GM12878 (cell line): ENCODE measurements around the gene ZNF827. TPM values are rescaled to one million over a fixed set of nuclear protein-coding genes. Genes with fewer than 3 reads are reported as not detected.
A peak's percentile ranks its signal among the peaks of the same experiment; 100 is the strongest.

Experiments used
- ASH2L ChIP-seq: fragments of 300-600, 200-600 bp; sonication (generic); IDR thresholded peaks from 2 replicates; pipeline ENCODE4 v1.6.1; 2017; ENCODE audit warnings: low read depth, mild to moderate bottlenecking, borderline replicate concordance
- ATF3 ChIP-seq: IDR thresholded peaks from 2 replicates; pipeline ENCODE4 v1.6.1; 2011; ENCODE audit warnings: low read depth, mild to moderate bottlenecking, low read length, moderate library complexity, borderline replicate concordance; ENCODE audit errors: extremely low read depth
- ATF7 ChIP-seq: fragments of 450-650 bp; IDR thresholded peaks from 2 replicates; pipeline ENCODE4 v1.6.1; 2016; ENCODE audit warnings: low read depth, mild to moderate bottlenecking
- CBX3 ChIP-seq: fragments of 200-600 bp; sonication (generic); IDR thresholded peaks from 2 replicates; pipeline ENCODE4 v1.6.1; 2016; ENCODE audit warnings: low read depth, borderline replicate concordance
- FOS ChIP-seq: IDR thresholded peaks from 3 replicates; pipeline ENCODE4 v1.6.1; 2011; ENCODE audit warnings: borderline replicate concordance; ENCODE audit not compliant: insufficient read length; ENCODE audit errors: extremely low read depth
- GABPA ChIP-seq: IDR thresholded peaks from 2 replicates; pipeline ENCODE4 v1.6.1; 2014; ENCODE audit warnings: antibody characterized with exemption, low read depth, mild to moderate bottlenecking, inconsistent platforms
- HCFC1 ChIP-seq: fragments of 150-350 bp; IDR thresholded peaks from 2 replicates; pipeline ENCODE4 v1.6.1; 2014; ENCODE audit warnings: low read length
- IKZF2 ChIP-seq, 2 experiments: fragments of 450-650 bp; IDR thresholded peaks; 2 replicates each; pipeline ENCODE4 v1.6.1; 2017; ENCODE audit warnings: mild to moderate bottlenecking in 2 of 2, moderate library complexity in 2 of 2
- IRF5 ChIP-seq: fragments of 450-650 bp; IDR thresholded peaks from 2 replicates; pipeline ENCODE4 v1.6.1; 2017; ENCODE audit warnings: borderline replicate concordance
- MTA2 ChIP-seq: fragments of 450-650 bp; IDR thresholded peaks from 2 replicates; pipeline ENCODE4 v1.6.1; 2016; ENCODE audit warnings: low read depth, mild to moderate bottlenecking, moderate library complexity
- NR2C1 ChIP-seq: fragments of 450-650 bp; IDR thresholded peaks from 2 replicates; pipeline ENCODE4 v1.6.1; 2017; ENCODE audit warnings: antibody characterized with exemption, mild to moderate bottlenecking, moderate library complexity
- PBX3 ChIP-seq: IDR thresholded peaks from 2 replicates; pipeline ENCODE4 v1.6.1; 2011; ENCODE audit warnings: mild to moderate bottlenecking, low read depth, low read length, moderate library complexity; ENCODE audit not compliant: insufficient replicate concordance
- PKNOX1 ChIP-seq: fragments of 450-650 bp; IDR thresholded peaks from 2 replicates; pipeline ENCODE4 v1.6.1; 2016; ENCODE audit warnings: mild to moderate bottlenecking
- POLR2A ChIP-seq: IDR thresholded peaks from 2 replicates; pipeline ENCODE4 v1.6.1; 2011; ENCODE audit warnings: low read depth, mild to moderate bottlenecking, low read length
- REST ChIP-seq: IDR thresholded peaks from 2 replicates; pipeline ENCODE4 v1.6.1; 2012; ENCODE audit warnings: mild to moderate bottlenecking, low read depth, low read length
- SPI1 ChIP-seq: IDR thresholded peaks from 2 replicates; pipeline ENCODE4 v1.6.1; 2011; ENCODE audit warnings: low read depth, mild to moderate bottlenecking, low read length, moderate library complexity, borderline replicate concordance; ENCODE audit not compliant: insufficient read depth
- SRF ChIP-seq, 2 experiments: IDR thresholded peaks; 2 replicates each; pipeline ENCODE4 v1.6.1; 2011; ENCODE audit warnings: low read depth in 2 of 2, low read length in 2 of 2, mild to moderate bottlenecking in 1 of 2, moderate library complexity in 1 of 2
- TAF1 ChIP-seq: IDR thresholded peaks from 2 replicates; pipeline ENCODE4 v1.6.1; 2011; ENCODE audit warnings: mild to moderate bottlenecking, low read depth, low read length, borderline replicate concordance
- TBL1XR1 ChIP-seq: IDR thresholded peaks from 2 replicates; pipeline ENCODE4 v1.6.1; 2012; ENCODE audit warnings: low read depth, low read length, improper control_type of control experiment
- TCF12 ChIP-seq: IDR thresholded peaks from 2 replicates; pipeline ENCODE4 v1.6.1; 2011; ENCODE audit warnings: low read depth, mild to moderate bottlenecking, low read length
- USF1 ChIP-seq: IDR thresholded peaks from 2 replicates; pipeline ENCODE4 v1.6.1; 2011; ENCODE audit warnings: borderline replicate concordance, low read depth, mild to moderate bottlenecking, moderate library complexity, mixed read lengths, low read length; ENCODE audit not compliant: insufficient read depth; ENCODE audit errors: extremely low read length
- YY1 ChIP-seq: IDR thresholded peaks from 2 replicates; pipeline ENCODE4 v1.6.1; 2011; ENCODE audit warnings: low read depth, mild to moderate bottlenecking, low read length
- polyA plus RNA-seq, 11 experiments: library from polyadenylated mRNA; depleted of rRNA in 4 of 11; unstranded in 6 of 11; stranded (reverse) in 5 of 11; fragments of >200 nt; fragmentation: Nextera tagmentation in 4 of 11; fragmentation: Illumina TruSeq in 1 of 11; extraction: Ambion mirVana in 4 of 11; extraction: Trizol in 1 of 11; gene quantifications; 1 replicate in 1 of 11; 2 replicates in 10 of 11; pipeline versions ENCODE4 v1.2.1 to v1.2.3, GENCODE V29; 2011 to 2016; ENCODE audit warnings: inconsistent platforms in 2 of 11, missing spikeins in 2 of 11, low read depth in 1 of 11
- total RNA-seq, 4 experiments: library from RNA; depleted of rRNA in 3 of 4; stranded (reverse); fragments of >200 nt in 3 of 4; fragmentation: Illumina TruSeq in 1 of 4; extraction: Trizol in 1 of 4; gene quantifications; 2 replicates each; pipeline versions ENCODE4 v1.2.1 to v1.2.3, GENCODE V29; 2013 to 2021

Gene ZNF827
- total and polyA plus RNA-seq, 10 of the 15 experiments (the other 5 are each of a cell fraction or from before 2014, with no cell fraction given): 3.8 to 31.5 (median 13.6) TPM

GRCh38 chr4:145808021-145808650, 130.5 kb downstream of the ZNF827 start (continued):
- no peak for TF ChIP-seq REST
- no peak for TF ChIP-seq CBX3
- TF ChIP-seq IRF5: no peak
- TF ChIP-seq TAF1: no peak
- TF ChIP-seq FOS: no peak
- TF ChIP-seq USF1: no peak
- peak; percentile 81 for TF ChIP-seq TCF12
- no peak for TF ChIP-seq TBL1XR1
- TF ChIP-seq NR2C1: no peak
- TF ChIP-seq POLR2A: no peak
- peak; percentile 86 for TF ChIP-seq ATF7
- no peak for TF ChIP-seq SPI1
- peak in 1 of 2 experiments; percentile 81; a peak in 2 of 4 replicates for TF ChIP-seq SRF (IDR thresholded peaks at IDR 0.05; ENCODE audit: low read depth in 2 of 2, low read length in 2 of 2)
- TF ChIP-seq IKZF2 (IDR thresholded peaks at IDR 0.05): peak; percentile 100
- TF ChIP-seq PKNOX1: peak; percentile 61
- 0 out of 2 replicates have a peak, but pooled peaks have one; percentile 51 for TF ChIP-seq GABPA
- TF ChIP-seq ATF3: no peak
- TF ChIP-seq YY1: 0 out of 2 replicates have a peak, but pooled peaks have one; percentile 9
- TF ChIP-seq ASH2L: no peak
- no peak for TF ChIP-seq HCFC1
- TF ChIP-seq MTA2: peak; percentile 99
- no peak for TF ChIP-seq PBX3
